HG02870 (cell line): ENCODE results near the gene GNB1.
"Not testable (repeated sequence)": the region's sequence is repeated elsewhere in the genome, so short reads cannot be mapped to it uniquely, and the experiment has no call there.

Experiments
- ATAC-seq: cut with Tn5 transposase; IDR thresholded peaks from one replicate; pipeline ENCODE4 v1.9.1; 2021; ENCODE audit warnings: mild to moderate bottlenecking, moderate library complexity; ENCODE audit not compliant: unreplicated experiment

Gene GNB1

GRCh38 chr1:1861761-1862310 is 29.1 kb downstream of the GNB1 start:
- not testable (repeated sequence) for ATAC-seq

- ATAC-seq, result no peak
Observed at GRCh38 chr1:1861339-1861730, 29.6 kb downstream of the GNB1 start.

- not testable (repeated sequence) for ATAC-seq
Observed at GRCh38 chr1:1859970-1860697, 30.8 kb downstream of the GNB1 start.

- no peak for ATAC-seq
Observed at GRCh38 chr1:1858382-1859086, 32.4 kb downstream of the GNB1 start.

- ATAC-seq, result no peak
Observed at GRCh38 chr1:1857096-1857703, 33.7 kb downstream of the GNB1 start.

- ATAC-seq, result not testable (repeated sequence)
Observed at GRCh38 chr1:1856161-1856560, 34.7 kb downstream of the GNB1 start.

GRCh38 chr1:1853593-1854257 is 37.2 kb downstream of the GNB1 start:
- no peak for ATAC-seq

- ATAC-seq, result no peak
Observed at GRCh38 chr1:1852619-1853414, 38.1 kb downstream of the GNB1 start.

- no peak for ATAC-seq
Observed at GRCh38 chr1:1847890-1848289, 43.0 kb downstream of the GNB1 start.

- ATAC-seq, result no peak
Observed at GRCh38 chr1:1847061-1847850, 43.6 kb downstream of the GNB1 start.

GRCh38 chr1:1846386-1846918 is 44.4 kb downstream of the GNB1 start:
- no peak for ATAC-seq

- ATAC-seq, result no peak
Observed at GRCh38 chr1:1842360-1843146, 48.3 kb downstream of the GNB1 start.

- no peak for ATAC-seq
Observed at GRCh38 chr1:1841575-1841995, 49.3 kb downstream of the GNB1 start.

GRCh38 chr1:1839311-1839965 is 51.4 kb downstream of the GNB1 start:
- no peak for ATAC-seq

GRCh38 chr1:1836119-1836518 is 54.8 kb downstream of the GNB1 start:
- no peak for ATAC-seq

GRCh38 chr1:1835546-1835945 is 55.3 kb downstream of the GNB1 start:
- no peak for ATAC-seq

GRCh38 chr1:1833916-1834325 is 57.0 kb downstream of the GNB1 start:
- no peak for ATAC-seq

- ATAC-seq, result no peak
Observed at GRCh38 chr1:1833456-1833855, 57.4 kb downstream of the GNB1 start.
